Peyer's patch (tissue), 4 donors: ENCODE results near the gene SYCN. TPM values are rescaled to one million over a fixed set of nuclear protein-coding genes. Genes with fewer than 3 reads are reported as not detected.

Experiments
- DNase-seq, 3 donors: peaks; one replicate each; pipeline ENCODE4 v3.0.0-alpha.2; 2017 to 2019
- H3K27ac ChIP-seq, 4 donors: fragments of 200-600 bp; sonication (generic); one replicate each; pipeline ENCODE4 v1.5.1; 2016 to 2019
- H3K27me3 ChIP-seq, 2 donors: fragments of 200-600 bp; sonication (generic); one replicate each; pipeline ENCODE4 v1.5.1; 2019
- H3K36me3 ChIP-seq, 3 donors: fragments of 200-600 bp; sonication (generic); one replicate each; pipeline ENCODE4 v1.5.1; 2016 to 2019
- H3K4me1 ChIP-seq, 4 donors: fragments of 200-600 bp; sonication (generic); one replicate each; pipeline ENCODE4 v1.5.1; 2016 to 2019
- H3K4me3 ChIP-seq, 4 donors: fragments of 200-600 bp; sonication (generic); 1 replicate in 3 of 4; 2 replicates in 1 of 4; pipeline ENCODE4 v1.5.1; 2016 to 2019; ENCODE audit warnings: mild to moderate bottlenecking in 1 of 4
- H3K9me3 ChIP-seq, 4 donors: fragments of 200-600 bp; sonication (generic); one replicate each; pipeline ENCODE4 v1.5.1; 2016 to 2019; ENCODE audit warnings: mild to moderate bottlenecking in 1 of 4
- POLR2A ChIP-seq, 2 donors: fragments of 450-650 bp; IDR thresholded peaks; one replicate each; pipeline ENCODE4 v1.5.1; 2017; ENCODE audit warnings: antibody characterized with exemption in 2 of 2, mild to moderate bottlenecking in 2 of 2, moderate library complexity in 2 of 2
- total RNA-seq, 4 donors: library from RNA; depleted of rRNA; stranded (reverse); fragments of >200 nt; gene quantifications; one replicate each; pipeline ENCODE4 v1.1.0, GENCODE V29; 2016
- TF ChIP-seq, protein P1 (sequence below), 6 experiments: fragments of 450-650 bp in 4 of 6; fragments of 200-600 bp in 2 of 6; sonication (generic) in 1 of 6; IDR thresholded peaks; one replicate each; pipeline ENCODE4 v1.5.1; 2017 to 2019; ENCODE audit warnings: antibody characterized with exemption in 6 of 6, mild to moderate bottlenecking in 3 of 6, moderate library complexity in 1 of 6

SYCN gene
- total RNA-seq, 4 donors from 2014 or later, result not detected

DNA sequence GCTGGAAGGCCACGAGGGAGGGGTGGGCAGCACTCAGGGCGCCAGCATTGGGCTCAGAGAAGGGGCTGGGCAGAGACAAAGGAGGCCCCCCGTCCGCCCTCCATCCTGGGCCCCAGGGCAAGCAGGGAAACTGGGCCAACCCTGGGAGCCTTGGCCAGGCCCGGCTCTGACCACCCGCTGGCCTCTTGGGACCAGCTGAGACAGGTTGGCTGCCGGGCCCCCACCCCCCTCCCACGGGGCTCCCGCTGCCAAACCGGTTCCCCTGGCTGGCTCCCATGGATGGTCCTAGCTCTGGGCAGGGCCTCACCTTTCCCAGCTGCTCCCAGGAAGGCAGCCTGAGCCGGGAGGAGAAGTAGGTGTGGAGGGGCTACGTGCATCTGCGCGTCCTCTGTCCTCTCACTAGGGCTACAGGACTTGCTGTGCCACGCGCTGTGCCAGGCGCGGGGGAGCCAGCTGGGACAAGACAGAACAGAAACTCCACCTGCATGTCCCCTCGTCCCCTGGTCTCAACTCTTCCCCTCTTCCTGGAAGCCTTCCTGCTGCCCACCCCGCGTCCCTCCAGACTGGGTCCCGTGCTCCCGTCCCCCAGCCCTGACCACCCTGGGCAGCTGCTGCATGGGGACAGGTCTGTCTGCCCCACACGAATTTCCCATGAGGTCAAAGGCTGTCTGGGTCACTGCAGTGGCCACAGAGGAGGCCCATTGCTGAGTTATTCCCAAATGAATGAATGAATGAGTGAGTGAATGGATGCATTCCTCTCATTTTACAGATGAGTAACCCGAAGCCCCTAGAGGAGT is 36.4 kb downstream of the SYCN start:
- DNase-seq, result no peak
- Histone ChIP-seq H3K36me3 (peaks cover 0 to 35% (median 0%) of the 10 kb centered on the region in 3 donors), H3K9me3 (no peaks in the 10 kb centered on the region), H3K4me1 (peaks cover 0 to 23% (median 0%) of the 10 kb centered on the region in 4 donors), H3K27me3 (no peaks in the 10 kb centered on the region), H3K27ac (peak overlapping the region in 1 of 4 donors; percentile 30), H3K4me3 (no peak overlapping the region)
- no peak for TF ChIP-seq POLR2A (IDR thresholded peaks at IDR 0.05)
- TF ChIP-seq, protein P1, sequence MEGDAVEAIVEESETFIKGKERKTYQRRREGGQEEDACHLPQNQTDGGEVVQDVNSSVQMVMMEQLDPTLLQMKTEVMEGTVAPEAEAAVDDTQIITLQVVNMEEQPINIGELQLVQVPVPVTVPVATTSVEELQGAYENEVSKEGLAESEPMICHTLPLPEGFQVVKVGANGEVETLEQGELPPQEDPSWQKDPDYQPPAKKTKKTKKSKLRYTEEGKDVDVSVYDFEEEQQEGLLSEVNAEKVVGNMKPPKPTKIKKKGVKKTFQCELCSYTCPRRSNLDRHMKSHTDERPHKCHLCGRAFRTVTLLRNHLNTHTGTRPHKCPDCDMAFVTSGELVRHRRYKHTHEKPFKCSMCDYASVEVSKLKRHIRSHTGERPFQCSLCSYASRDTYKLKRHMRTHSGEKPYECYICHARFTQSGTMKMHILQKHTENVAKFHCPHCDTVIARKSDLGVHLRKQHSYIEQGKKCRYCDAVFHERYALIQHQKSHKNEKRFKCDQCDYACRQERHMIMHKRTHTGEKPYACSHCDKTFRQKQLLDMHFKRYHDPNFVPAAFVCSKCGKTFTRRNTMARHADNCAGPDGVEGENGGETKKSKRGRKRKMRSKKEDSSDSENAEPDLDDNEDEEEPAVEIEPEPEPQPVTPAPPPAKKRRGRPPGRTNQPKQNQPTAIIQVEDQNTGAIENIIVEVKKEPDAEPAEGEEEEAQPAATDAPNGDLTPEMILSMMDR (IDR thresholded peaks at IDR 0.05), result no peak

DNA sequence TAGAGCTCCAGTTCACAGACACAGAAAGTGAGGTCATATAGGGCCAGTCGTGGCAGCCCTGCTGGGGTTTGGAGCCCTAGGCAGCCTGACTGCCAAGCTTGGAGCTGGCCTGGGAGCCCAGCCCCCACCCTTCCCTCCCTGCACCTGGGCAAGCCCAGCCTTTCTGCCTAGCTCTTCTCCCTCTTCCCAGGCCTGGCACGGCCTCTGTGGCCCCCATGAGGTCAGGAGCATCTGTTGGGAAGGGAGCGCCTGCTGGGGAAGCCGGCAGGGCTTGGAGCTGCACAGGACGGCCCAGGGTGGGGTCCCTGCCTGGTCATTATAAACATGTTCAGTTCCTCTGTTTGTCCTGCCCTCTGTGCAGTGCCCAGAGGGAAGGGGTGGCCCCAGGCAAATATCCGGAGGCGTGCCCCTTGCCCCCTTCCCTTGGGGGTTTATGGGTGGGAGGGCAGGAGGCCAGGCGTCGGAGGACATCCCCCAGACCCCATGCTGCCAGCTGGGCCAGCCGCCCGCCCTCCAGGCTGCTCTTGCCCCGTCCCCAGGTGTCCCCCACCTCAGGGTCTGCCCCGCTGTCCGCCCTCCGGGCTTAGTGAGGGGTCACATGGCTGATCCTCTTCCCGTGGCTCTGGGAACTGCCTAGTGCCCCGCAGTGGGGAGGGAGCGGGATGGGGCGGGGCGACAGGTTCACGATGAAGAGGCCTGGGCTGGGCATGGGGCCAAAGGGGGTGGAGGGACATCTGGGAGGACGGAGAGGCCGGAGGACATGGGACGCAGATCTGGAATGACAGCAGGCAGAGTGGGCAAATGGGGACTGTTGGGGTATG is 37.3 kb downstream of the SYCN start:
- Histone ChIP-seq H3K9me3 (no peaks in the 10 kb centered on the region), H3K4me3 (no peak overlapping the region), H3K4me1 (peaks cover 0 to 23% (median 0%) of the 10 kb centered on the region in 4 donors), H3K36me3 (peaks cover 0 to 28% (median 0%) of the 10 kb centered on the region in 3 donors), H3K27me3 (no peaks in the 10 kb centered on the region), H3K27ac (peak overlapping the region in 1 of 4 donors; percentile 50)
- TF ChIP-seq, protein P1 (IDR thresholded peaks at IDR 0.05), result no peak
- no peak for TF ChIP-seq POLR2A (IDR thresholded peaks at IDR 0.05)
- peak in 2 of 3 donors; percentile 80 to 81 for DNase-seq

DNA sequence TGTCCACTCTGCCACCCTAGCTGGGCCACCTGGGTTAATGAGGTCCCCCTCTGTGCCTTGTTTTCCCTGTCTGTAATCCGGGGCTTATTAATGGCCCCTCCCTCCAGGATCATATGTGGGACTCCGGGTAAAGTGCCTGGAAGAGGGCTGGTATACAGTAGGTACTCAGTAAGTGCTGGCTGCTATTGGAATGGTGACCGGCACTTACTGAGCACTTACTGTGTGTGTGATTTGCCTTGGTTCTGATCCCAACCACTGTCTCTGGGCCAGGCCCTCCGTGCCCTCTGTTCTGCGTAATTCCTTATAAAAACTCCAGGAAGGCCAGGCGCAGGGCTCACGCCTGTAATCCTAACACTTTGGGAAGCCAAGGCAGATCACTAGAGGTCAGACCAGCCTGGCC is 38.2 kb downstream of the SYCN start:
- H3K9me3 ChIP-seq, result no peaks in the 10 kb centered on the region
- no peak for DNase-seq
- peaks cover 0 to 18% (median 0%) of the 10 kb centered on the region in 3 donors for H3K36me3 ChIP-seq
- no peak for TF ChIP-seq POLR2A (IDR thresholded peaks at IDR 0.05)
- TF ChIP-seq, protein P1 (IDR thresholded peaks at IDR 0.05), result no peak
- no peak overlapping the region for H3K4me3 ChIP-seq
- H3K27me3 ChIP-seq, result no peaks in the 10 kb centered on the region
- H3K4me1 ChIP-seq, result peaks cover 0 to 23% (median 0%) of the 10 kb centered on the region in 4 donors
- H3K27ac ChIP-seq, result no peak overlapping the region

DNA sequence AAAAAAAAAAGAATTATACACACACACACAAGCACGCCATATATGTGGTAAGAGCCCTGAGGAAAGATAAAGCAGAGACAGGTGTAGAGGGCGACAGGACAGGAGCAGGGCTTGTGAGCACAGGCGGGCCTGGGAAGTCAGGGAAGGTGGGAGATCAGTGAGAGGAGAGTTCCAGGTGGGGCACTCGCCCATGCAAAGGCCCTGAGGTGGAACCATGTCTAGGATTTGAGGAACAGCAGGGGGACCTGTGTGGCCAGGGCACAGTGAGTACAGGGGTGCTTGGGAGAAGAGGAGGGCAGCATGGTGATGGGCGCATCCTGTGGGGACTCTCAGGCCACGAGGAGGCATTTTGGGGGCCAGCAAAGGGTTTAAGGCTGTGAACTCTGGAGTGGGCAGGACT is 39.8 kb downstream of the SYCN start:
- no peaks in the 10 kb centered on the region for H3K27me3 ChIP-seq
- H3K36me3 ChIP-seq, result peaks cover 0 to 3% (median 0%) of the 10 kb centered on the region in 3 donors
- no peak overlapping the region for H3K4me3 ChIP-seq
- no peaks in the 10 kb centered on the region for H3K9me3 ChIP-seq
- H3K27ac ChIP-seq, result no peak overlapping the region
- peaks cover 0 to 23% (median 0%) of the 10 kb centered on the region in 4 donors for H3K4me1 ChIP-seq
- DNase-seq, result no peak
- TF ChIP-seq POLR2A (IDR thresholded peaks at IDR 0.05), result no peak
- TF ChIP-seq, protein P1 (IDR thresholded peaks at IDR 0.05), result no peak

DNA sequence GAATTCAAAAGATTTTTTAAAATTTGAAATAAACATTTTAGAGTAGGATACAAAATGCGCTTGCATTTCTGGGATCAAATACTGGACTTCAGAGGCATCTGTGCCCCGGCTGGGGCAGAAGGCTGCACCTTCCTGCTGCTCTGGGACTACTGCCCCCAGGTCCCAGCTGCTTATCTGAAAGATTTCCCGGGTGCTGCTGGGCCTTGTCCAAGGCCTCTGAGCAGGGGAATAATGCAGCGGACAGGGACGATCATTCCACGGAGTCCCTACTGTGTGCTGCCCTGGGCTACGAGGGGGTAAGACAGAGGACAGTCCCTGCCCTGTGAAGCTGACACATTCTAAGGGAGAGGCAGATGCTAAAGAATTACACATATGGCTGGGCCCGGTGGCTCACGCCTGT is 40.4 kb downstream of the SYCN start:
- no peak for TF ChIP-seq POLR2A (IDR thresholded peaks at IDR 0.05)
- TF ChIP-seq, protein P1 (IDR thresholded peaks at IDR 0.05), result no peak
- Histone ChIP-seq H3K4me3 (no peak overlapping the region), H3K27me3 (no peaks in the 10 kb centered on the region), H3K36me3 (no peaks in the 10 kb centered on the region), H3K27ac (no peak overlapping the region), H3K9me3 (no peaks in the 10 kb centered on the region), H3K4me1 (peaks cover 0 to 25% (median 0%) of the 10 kb centered on the region in 4 donors)
- no peak for DNase-seq
